ENCODE data around the gene FAM120A. TPM values are rescaled to one million over a fixed set of nuclear protein-coding genes. Genes with fewer than 3 reads are reported as not detected.

Gene FAM120A
- polyA plus RNA-seq, 6 donors from 2014 or later = 6.8 to 16.7 (median 11.0) TPM

GRCh38 chr9:93456504-93456903 lies 5.0 kb downstream of the FAM120A start:
- no peak for ATAC-seq (ENCODE audit: low read depth in 2 of 2)

GRCh38 chr9:93457006-93457405 lies 5.5 kb downstream of the FAM120A start:
- H3K4me1 Mint-ChIP-seq = peaks cover 55 to 82% (median 77%) of the 10 kb centered on the region in 3 donors
- no peak for DNase-seq
- peaks cover 7 to 14% of the 10 kb centered on the region in 2 donors for H3K36me3 Mint-ChIP-seq
- peaks cover 0 to 3% (median 0%) of the 10 kb centered on the region in 7 donors for H3K9me3 Mint-ChIP-seq
- ATAC-seq (ENCODE audit: low read depth in 2 of 2) = no peak
- no peak overlapping the region for H3K4me3 Mint-ChIP-seq
- peak overlapping the region in 1 of 6 donors; percentile 72 for H3K27ac Mint-ChIP-seq
- no peaks in the 10 kb centered on the region for H3K27me3 Mint-ChIP-seq

More at GRCh38 chr9:93456504-93456903, 5.0 kb downstream of the FAM120A start:
- Mint-ChIP-seq H3K27me3 (no peaks in the 10 kb centered on the region), H3K9me3 (peaks cover 0 to 3% (median 0%) of the 10 kb centered on the region in 7 donors), H3K4me1 (peaks cover 55 to 79% (median 77%) of the 10 kb centered on the region in 3 donors), H3K4me3 (peak overlapping the region in 1 of 8 donors; percentile 29), H3K27ac (peak overlapping the region in 3 of 6 donors; percentile 22 to 72 (median 41)), H3K36me3 (peaks cover 7 to 14% of the 10 kb centered on the region in 2 donors)
- no peak for DNase-seq

GRCh38 chr9:93458712-93459111 lies 7.2 kb downstream of the FAM120A start:
- H3K36me3 Mint-ChIP-seq = peaks cover 7 to 14% of the 10 kb centered on the region in 2 donors
- peaks cover 0 to 3% (median 0%) of the 10 kb centered on the region in 7 donors for H3K9me3 Mint-ChIP-seq
- ATAC-seq (ENCODE audit: low read depth in 2 of 2) = no peak
- no peaks in the 10 kb centered on the region for H3K27me3 Mint-ChIP-seq
- peaks cover 59 to 86% (median 76%) of the 10 kb centered on the region in 3 donors for H3K4me1 Mint-ChIP-seq
- H3K27ac Mint-ChIP-seq = peak overlapping the region in 3 of 6 donors; percentile 56 to 77 (median 65)
- H3K4me3 Mint-ChIP-seq = peak overlapping the region in 1 of 8 donors; percentile 22
- DNase-seq = no peak

- DNase-seq (no peak), ATAC-seq (ENCODE audit: low read depth in 2 of 2) (no peak)
- peaks cover 7 to 14% of the 10 kb centered on the region in 2 donors for H3K36me3 Mint-ChIP-seq
- peaks cover 0 to 3% (median 0%) of the 10 kb centered on the region in 7 donors for H3K9me3 Mint-ChIP-seq
- H3K4me3 Mint-ChIP-seq = peak overlapping the region in 1 of 8 donors; percentile 16
- no peaks in the 10 kb centered on the region for H3K27me3 Mint-ChIP-seq
- H3K27ac Mint-ChIP-seq = peak overlapping the region in 4 of 6 donors; percentile 50 to 77 (median 64)
- H3K4me1 Mint-ChIP-seq = peaks cover 58 to 86% (median 77%) of the 10 kb centered on the region in 3 donors
These were observed 8.0 kb downstream of the FAM120A start for GRCh38 chr9:93459432-93459847.

GRCh38 chr9:93460689-93461413 lies 9.4 kb downstream of the FAM120A start:
- Mint-ChIP-seq H3K27me3 (no peaks in the 10 kb centered on the region), H3K4me3 (peak overlapping the region in 5 of 8 donors; percentile 6 to 69 (median 32)), H3K36me3 (peaks cover 7 to 14% of the 10 kb centered on the region in 2 donors), H3K9me3 (peaks cover 0 to 3% (median 0%) of the 10 kb centered on the region in 7 donors), H3K4me1 (peaks cover 66 to 88% (median 83%) of the 10 kb centered on the region in 3 donors), H3K27ac (peak overlapping the region; percentile 32 to 86 (median 58))
- ATAC-seq (ENCODE audit: low read depth in 2 of 2) = peak in 1 of 2 donors; percentile 13
- no peak for DNase-seq

GRCh38 chr9:93461414-93461743 lies 9.9 kb downstream of the FAM120A start:
- no peak for ATAC-seq (ENCODE audit: low read depth in 2 of 2)
- no peak for DNase-seq
- Mint-ChIP-seq H3K4me3 (peak overlapping the region in 1 of 8 donors; percentile 22), H3K9me3 (peaks cover 0 to 3% (median 0%) of the 10 kb centered on the region in 7 donors), H3K4me1 (peaks cover 68 to 88% (median 83%) of the 10 kb centered on the region in 3 donors), H3K27ac (peak overlapping the region in 5 of 6 donors; percentile 32 to 82 (median 45)), H3K27me3 (no peaks in the 10 kb centered on the region), H3K36me3 (peaks cover 4 to 14% of the 10 kb centered on the region in 2 donors)

- ATAC-seq (ENCODE audit: low read depth in 2 of 2) (no peak), DNase-seq (no peak)
- Mint-ChIP-seq H3K27me3 (no peaks in the 10 kb centered on the region), H3K36me3 (peaks cover 3 to 14% of the 10 kb centered on the region in 2 donors), H3K4me1 (peaks cover 69 to 88% (median 83%) of the 10 kb centered on the region in 3 donors), H3K9me3 (peaks cover 0 to 3% (median 0%) of the 10 kb centered on the region in 7 donors), H3K27ac (no peak overlapping the region), H3K4me3 (no peak overlapping the region)
These were observed 10.3 kb downstream of the FAM120A start for GRCh38 chr9:93461821-93462220.

- DNase-seq = no peak
- no peaks in the 10 kb centered on the region for H3K9me3 Mint-ChIP-seq
These were observed 12.3 kb downstream of the FAM120A start for GRCh38 chr9:93463638-93464248.

GRCh38 chr9:93464395-93464794 lies 12.9 kb downstream of the FAM120A start:
- no peaks in the 10 kb centered on the region for H3K9me3 Mint-ChIP-seq
- peaks cover 68 to 90% (median 84%) of the 10 kb centered on the region in 3 donors for H3K4me1 Mint-ChIP-seq
- H3K27ac Mint-ChIP-seq = peak overlapping the region; percentile 90 to 98 (median 96)
- H3K36me3 Mint-ChIP-seq = no peaks in the 10 kb centered on the region
- peak overlapping the region in 7 of 8 donors; percentile 46 to 88 (median 69) for H3K4me3 Mint-ChIP-seq
- peak; percentile 53 for DNase-seq
- peak; percentile 90 to 92 for ATAC-seq (ENCODE audit: low read depth in 2 of 2)
- H3K27me3 Mint-ChIP-seq = no peaks in the 10 kb centered on the region

More at GRCh38 chr9:93463638-93464248, 12.3 kb downstream of the FAM120A start:
- H3K4me3 Mint-ChIP-seq = peak overlapping the region in 7 of 8 donors; percentile 46 to 88 (median 69)
- H3K36me3 Mint-ChIP-seq = peaks cover 0 to 4% of the 10 kb centered on the region in 2 donors
- H3K27ac Mint-ChIP-seq = peak overlapping the region; percentile 90 to 98 (median 96)
- H3K27me3 Mint-ChIP-seq = no peaks in the 10 kb centered on the region
- ATAC-seq (ENCODE audit: low read depth in 2 of 2) = peak; percentile 41 to 44
- peaks cover 68 to 90% (median 84%) of the 10 kb centered on the region in 3 donors for H3K4me1 Mint-ChIP-seq

- peaks cover 65 to 86% (median 79%) of the 10 kb centered on the region in 3 donors for H3K4me1 Mint-ChIP-seq
- DNase-seq = no peak
- H3K4me3 Mint-ChIP-seq = peak overlapping the region; percentile 46 to 88 (median 72)
- H3K27ac Mint-ChIP-seq = peak overlapping the region; percentile 90 to 98 (median 96)
- no peaks in the 10 kb centered on the region for H3K27me3 Mint-ChIP-seq
- H3K36me3 Mint-ChIP-seq = no peaks in the 10 kb centered on the region
- ATAC-seq (ENCODE audit: low read depth in 2 of 2) = peak; percentile 35 to 38
- H3K9me3 Mint-ChIP-seq = no peaks in the 10 kb centered on the region
These were observed 13.4 kb downstream of the FAM120A start for GRCh38 chr9:93464876-93465275.

GRCh38 chr9:93465855-93466254 lies 14.4 kb downstream of the FAM120A start:
- Mint-ChIP-seq H3K4me3 (peak overlapping the region in 7 of 8 donors; percentile 43 to 79 (median 51)), H3K27me3 (no peaks in the 10 kb centered on the region), H3K4me1 (peaks cover 63 to 81% (median 79%) of the 10 kb centered on the region in 3 donors), H3K27ac (peak overlapping the region in 5 of 6 donors; percentile 26 to 98 (median 88)), H3K36me3 (peaks cover 0 to 7% of the 10 kb centered on the region in 2 donors), H3K9me3 (no peaks in the 10 kb centered on the region)
- ATAC-seq (ENCODE audit: low read depth in 2 of 2) = no peak
- no peak for DNase-seq

- H3K27ac Mint-ChIP-seq = peak overlapping the region; percentile 44 to 98 (median 88)
- no peaks in the 10 kb centered on the region for H3K9me3 Mint-ChIP-seq
- H3K4me1 Mint-ChIP-seq = peaks cover 59 to 76% (median 76%) of the 10 kb centered on the region in 3 donors
- H3K27me3 Mint-ChIP-seq = no peaks in the 10 kb centered on the region
- no peak for DNase-seq
- peaks cover 0 to 11% of the 10 kb centered on the region in 2 donors for H3K36me3 Mint-ChIP-seq
- H3K4me3 Mint-ChIP-seq = peak overlapping the region in 5 of 8 donors; percentile 42 to 79 (median 51)
- no peak for ATAC-seq (ENCODE audit: low read depth in 2 of 2)
These were observed 15.1 kb downstream of the FAM120A start for GRCh38 chr9:93466416-93467061.

- Mint-ChIP-seq H3K27me3 (no peaks in the 10 kb centered on the region), H3K4me1 (peaks cover 60 to 76% (median 74%) of the 10 kb centered on the region in 3 donors), H3K36me3 (peaks cover 0 to 11% of the 10 kb centered on the region in 2 donors), H3K27ac (peak overlapping the region in 5 of 6 donors; percentile 1 to 98 (median 36)), H3K4me3 (peak overlapping the region in 5 of 8 donors; percentile 12 to 74 (median 65)), H3K9me3 (no peaks in the 10 kb centered on the region)
- ATAC-seq (ENCODE audit: low read depth in 2 of 2) = no peak
- no peak for DNase-seq
These were observed 15.6 kb downstream of the FAM120A start for GRCh38 chr9:93467062-93467416.

All from naive B cell (primary cell).